SU-DHL-6 (cell line): Measurements from ENCODE around the gene SYT8.

ENCODE experiments used
- EZH2phosphoT487 ChIP-seq: fragments of 200-600 bp; sonication (generic), shearing (Covaris generic); conservative IDR thresholded peaks from 2 replicates; pipeline ENCODE4 v1.6.1; 2018; ENCODE audit warnings: mild to moderate bottlenecking, antibody characterized with exemption, low read length, moderate library complexity, mixed read lengths
- TF ChIP-seq, protein P1 (sequence below): fragments of 200-600 bp; sonication (generic); IDR thresholded peaks from one replicate; pipeline ENCODE4 v1.5.1; 2017; ENCODE audit warnings: antibody characterized with exemption, mild to moderate bottlenecking, low read length, moderate library complexity; ENCODE audit not compliant: insufficient read depth, poor library complexity, severe bottlenecking

DNA sequence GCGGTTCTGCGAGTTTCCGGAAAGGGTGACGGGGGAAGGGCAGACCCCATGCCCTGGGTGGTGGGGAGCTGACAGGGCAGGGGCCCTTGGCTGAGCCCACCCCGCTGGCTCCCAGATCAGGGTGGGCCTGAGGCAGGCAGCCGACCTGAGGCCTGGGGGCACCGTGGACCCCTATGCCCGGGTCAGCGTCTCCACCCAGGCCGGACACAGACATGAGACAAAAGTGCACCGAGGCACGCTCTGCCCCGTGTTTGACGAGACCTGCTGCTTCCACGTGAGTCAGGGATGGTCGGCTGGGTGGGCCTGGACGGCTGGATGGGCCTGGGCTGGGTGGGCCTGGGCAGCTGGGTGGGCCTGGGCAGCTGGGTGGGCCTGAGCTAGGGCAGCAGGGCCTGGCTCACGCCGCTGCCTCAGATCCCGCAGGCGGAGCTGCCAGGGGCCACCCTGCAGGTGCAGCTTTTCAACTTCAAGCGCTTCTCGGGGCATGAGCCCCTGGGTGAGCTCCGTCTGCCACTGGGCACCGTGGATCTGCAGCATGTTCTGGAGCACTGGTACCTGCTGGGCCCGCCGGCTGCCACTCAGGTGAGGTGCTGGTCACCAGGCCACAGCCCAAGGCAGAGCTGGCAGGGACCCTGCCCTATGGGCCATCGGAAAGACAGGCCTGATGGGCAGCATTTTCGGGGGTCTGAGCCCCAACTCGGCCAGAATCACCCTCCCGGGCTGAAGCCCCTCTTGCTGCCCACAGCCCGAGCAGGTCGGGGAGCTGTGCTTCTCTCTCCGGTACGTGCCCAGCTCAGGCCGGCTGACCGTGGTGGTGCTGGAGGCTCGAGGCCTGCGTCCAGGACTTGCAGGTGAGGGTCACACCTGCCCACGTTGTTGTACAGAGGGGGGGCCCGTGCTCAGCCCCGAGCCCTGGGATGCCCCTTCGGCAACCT is 1.5 kb downstream of the SYT8 start:
- TF ChIP-seq, protein P1, sequence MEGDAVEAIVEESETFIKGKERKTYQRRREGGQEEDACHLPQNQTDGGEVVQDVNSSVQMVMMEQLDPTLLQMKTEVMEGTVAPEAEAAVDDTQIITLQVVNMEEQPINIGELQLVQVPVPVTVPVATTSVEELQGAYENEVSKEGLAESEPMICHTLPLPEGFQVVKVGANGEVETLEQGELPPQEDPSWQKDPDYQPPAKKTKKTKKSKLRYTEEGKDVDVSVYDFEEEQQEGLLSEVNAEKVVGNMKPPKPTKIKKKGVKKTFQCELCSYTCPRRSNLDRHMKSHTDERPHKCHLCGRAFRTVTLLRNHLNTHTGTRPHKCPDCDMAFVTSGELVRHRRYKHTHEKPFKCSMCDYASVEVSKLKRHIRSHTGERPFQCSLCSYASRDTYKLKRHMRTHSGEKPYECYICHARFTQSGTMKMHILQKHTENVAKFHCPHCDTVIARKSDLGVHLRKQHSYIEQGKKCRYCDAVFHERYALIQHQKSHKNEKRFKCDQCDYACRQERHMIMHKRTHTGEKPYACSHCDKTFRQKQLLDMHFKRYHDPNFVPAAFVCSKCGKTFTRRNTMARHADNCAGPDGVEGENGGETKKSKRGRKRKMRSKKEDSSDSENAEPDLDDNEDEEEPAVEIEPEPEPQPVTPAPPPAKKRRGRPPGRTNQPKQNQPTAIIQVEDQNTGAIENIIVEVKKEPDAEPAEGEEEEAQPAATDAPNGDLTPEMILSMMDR, result no peak
- no peak for TF ChIP-seq EZH2phosphoT487
